ENCODE results near the gene PDCD2L.

- TF ChIP-seq, protein P1, sequence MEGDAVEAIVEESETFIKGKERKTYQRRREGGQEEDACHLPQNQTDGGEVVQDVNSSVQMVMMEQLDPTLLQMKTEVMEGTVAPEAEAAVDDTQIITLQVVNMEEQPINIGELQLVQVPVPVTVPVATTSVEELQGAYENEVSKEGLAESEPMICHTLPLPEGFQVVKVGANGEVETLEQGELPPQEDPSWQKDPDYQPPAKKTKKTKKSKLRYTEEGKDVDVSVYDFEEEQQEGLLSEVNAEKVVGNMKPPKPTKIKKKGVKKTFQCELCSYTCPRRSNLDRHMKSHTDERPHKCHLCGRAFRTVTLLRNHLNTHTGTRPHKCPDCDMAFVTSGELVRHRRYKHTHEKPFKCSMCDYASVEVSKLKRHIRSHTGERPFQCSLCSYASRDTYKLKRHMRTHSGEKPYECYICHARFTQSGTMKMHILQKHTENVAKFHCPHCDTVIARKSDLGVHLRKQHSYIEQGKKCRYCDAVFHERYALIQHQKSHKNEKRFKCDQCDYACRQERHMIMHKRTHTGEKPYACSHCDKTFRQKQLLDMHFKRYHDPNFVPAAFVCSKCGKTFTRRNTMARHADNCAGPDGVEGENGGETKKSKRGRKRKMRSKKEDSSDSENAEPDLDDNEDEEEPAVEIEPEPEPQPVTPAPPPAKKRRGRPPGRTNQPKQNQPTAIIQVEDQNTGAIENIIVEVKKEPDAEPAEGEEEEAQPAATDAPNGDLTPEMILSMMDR (IDR thresholded peaks at IDR 0.05): no peak
- no peak for TF ChIP-seq POLR2A (IDR thresholded peaks at IDR 0.05)
These were observed 39.8 kb upstream of the PDCD2L start for GRCh38 chr19:34364462-34364829.
